Measurements from ENCODE around the gene SOWAHA.

GRCh38 chr5:132817011-132817410, 3.9 kb downstream of the SOWAHA start:
- TF ChIP-seq CTCF (conservative IDR thresholded peaks at IDR 0.05) (no peak), ZFX (IDR thresholded peaks at IDR 0.05) (no peak)

Data from C4-2B (cell line).